Nephron (organoid): Measurements from ENCODE around the gene NRG2.

Experiments used
- H3K27ac Mint-ChIP-seq, 3 experiments: 2 replicates each; pipeline ENCODE4 v1.8.0; 2020; ENCODE audit warnings: mixed read lengths in 3 of 3, mild to moderate bottlenecking in 2 of 3, moderate library complexity in 1 of 3
- H3K27me3 Mint-ChIP-seq: 2 replicates; pipeline ENCODE4 v1.8.0; 2021; ENCODE audit warnings: low read depth, mild to moderate bottlenecking, moderate library complexity, mixed read lengths
- H3K36me3 Mint-ChIP-seq: 2 replicates; pipeline ENCODE4 v1.8.0; 2020; ENCODE audit warnings: low read depth, mixed read lengths
- H3K4me1 Mint-ChIP-seq: 2 replicates; pipeline ENCODE4 v1.8.0; 2020; ENCODE audit warnings: mixed read lengths
- H3K4me3 Mint-ChIP-seq, 3 experiments: 2 replicates each; pipeline ENCODE4 v1.8.0; 2020; ENCODE audit warnings: mild to moderate bottlenecking in 3 of 3, mixed read lengths in 3 of 3, moderate library complexity in 2 of 3
- H3K9me3 Mint-ChIP-seq: 2 replicates; pipeline ENCODE4 v1.8.0; 2020; ENCODE audit warnings: mixed read lengths
- CTCF ChIP-seq, 3 experiments: fragments of 200-600 bp; sonication (generic); IDR thresholded peaks; one replicate each; pipeline ENCODE4 v1.5.0; 2021; ENCODE audit warnings: antibody characterized with exemption in 3 of 3; ENCODE audit not compliant: unreplicated experiment in 3 of 3

Gene NRG2

GRCh38 chr5:139925650-139926640 lies 117.2 kb downstream of the NRG2 start:
- no peaks in the 10 kb centered on the region for H3K36me3 Mint-ChIP-seq
- peaks cover 17% of the 10 kb centered on the region for H3K27me3 Mint-ChIP-seq
- TF ChIP-seq CTCF (IDR thresholded peaks at IDR 0.05; ENCODE audit: unreplicated experiment in 3 of 3): no peak
- no peaks in the 10 kb centered on the region for H3K9me3 Mint-ChIP-seq
- no peak overlapping the region for H3K4me3 Mint-ChIP-seq
- peaks cover 14% of the 10 kb centered on the region for H3K4me1 Mint-ChIP-seq
- H3K27ac Mint-ChIP-seq: peak overlapping the region in 1 of 3 experiments; percentile 36

- H3K4me3 Mint-ChIP-seq: no peak overlapping the region
- H3K36me3 Mint-ChIP-seq: no peaks in the 10 kb centered on the region
- no peaks in the 10 kb centered on the region for H3K9me3 Mint-ChIP-seq
- no peak for TF ChIP-seq CTCF (IDR thresholded peaks at IDR 0.05; ENCODE audit: unreplicated experiment in 3 of 3)
- H3K27me3 Mint-ChIP-seq: peaks cover 17% of the 10 kb centered on the region
- H3K27ac Mint-ChIP-seq: peak overlapping the region in 1 of 3 experiments; percentile 81
- peaks cover 14% of the 10 kb centered on the region for H3K4me1 Mint-ChIP-seq
Observed at GRCh38 chr5:139925216-139925562, 117.9 kb downstream of the NRG2 start.

- Mint-ChIP-seq H3K27me3 (peaks cover 17% of the 10 kb centered on the region), H3K4me3 (peak overlapping the region in 1 of 3 experiments; percentile 38), H3K27ac (peak overlapping the region; percentile 79 to 81 (median 81)), H3K4me1 (peaks cover 14% of the 10 kb centered on the region), H3K9me3 (no peaks in the 10 kb centered on the region), H3K36me3 (no peaks in the 10 kb centered on the region)
- TF ChIP-seq CTCF (IDR thresholded peaks at IDR 0.05; ENCODE audit: unreplicated experiment in 3 of 3): no peak
Observed at GRCh38 chr5:139924294-139925215, 118.5 kb downstream of the NRG2 start.

GRCh38 chr5:139919308-139919707 lies 123.8 kb downstream of the NRG2 start:
- Mint-ChIP-seq H3K27me3 (peaks cover 9% of the 10 kb centered on the region), H3K4me1 (peaks cover 2% of the 10 kb centered on the region), H3K36me3 (no peaks in the 10 kb centered on the region), H3K9me3 (no peaks in the 10 kb centered on the region), H3K27ac (no peak overlapping the region), H3K4me3 (no peak overlapping the region)
- TF ChIP-seq CTCF (IDR thresholded peaks at IDR 0.05; ENCODE audit: unreplicated experiment in 3 of 3): no peak

DNA sequence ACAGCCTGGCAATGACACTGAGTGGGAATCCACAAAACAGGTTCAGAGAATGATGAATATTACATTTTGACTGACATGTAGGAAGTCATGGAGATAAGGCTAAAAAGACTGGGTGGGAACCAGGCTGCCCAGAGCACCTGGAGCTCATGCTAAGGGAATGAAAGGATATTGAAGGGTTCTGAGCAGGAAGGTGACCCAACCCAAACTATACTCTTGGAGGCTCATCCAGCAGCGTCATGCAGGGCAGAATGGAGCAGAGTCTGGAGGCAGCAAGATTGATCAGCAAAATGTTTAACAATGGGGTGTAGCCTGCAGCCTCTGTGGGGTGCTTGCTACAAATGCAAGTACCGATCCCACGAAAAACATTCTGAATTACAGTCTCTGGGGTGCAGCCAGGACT lies 127.3 kb downstream of the NRG2 start:
- Mint-ChIP-seq H3K9me3 (no peaks in the 10 kb centered on the region), H3K4me3 (no peak overlapping the region), H3K4me1 (no peaks in the 10 kb centered on the region), H3K36me3 (no peaks in the 10 kb centered on the region), H3K27ac (no peak overlapping the region), H3K27me3 (peaks cover 10% of the 10 kb centered on the region)
- TF ChIP-seq CTCF (IDR thresholded peaks at IDR 0.05; ENCODE audit: unreplicated experiment in 3 of 3): no peak
